Activated CD8-positive, alpha-beta memory T cell treated with anti-CD3 and anti-CD28 coated beads for 36 hours (primary cell): ENCODE measurements around the gene UROD. TPM values are rescaled to one million over a fixed set of nuclear protein-coding genes. Genes with fewer than 3 reads are reported as not detected.
"Not testable (repeated sequence)": the region's sequence is repeated elsewhere in the genome, so short reads cannot be mapped to it uniquely, and the experiment has no call there.

ENCODE experiments used
- CTCF ChIA-PET: fragments of 350-600 bp; sonication (Branson Sonifier 250); formaldehyde crosslinking; loops from one replicate; lab custom pipeline; 2021; ENCODE audit warnings: antibody characterized with exemption; lab: Charles Lee
- POLR2A ChIA-PET: fragments of 350-600 bp; sonication (Branson Sonifier 250); formaldehyde crosslinking; loops from one replicate; lab custom pipeline; 2021; ENCODE audit warnings: antibody characterized with exemption; lab: Charles Lee
- total RNA-seq, 2 experiments: library from RNA; stranded (reverse); gene quantifications; one replicate each; pipeline ENCODE4 v1.2.3, GENCODE V29; 2021

The UROD gene
- 100 to 1,000 TPM; 124 to 127 TPM for total RNA-seq

- ChIA-PET POLR2A (interaction anchor here (0.6 to 3.9 kb wide), 19 partner anchors 26 to 510 kb away, joined by 3 to 29 read pairs (median 6); partner anchors contain the start of genes EIF2B3, HPDL, MUTYH and PLK3), CTCF (interaction anchor here (0.6 to 6.1 kb wide), 11 partner anchors 26 to 329 kb away, joined by 3 to 119 read pairs (median 4); partner anchors contain the start of genes BEST4, EIF2B3, HPDL and MUTYH)
Measured at GRCh38 chr1:45011837-45012638, at the start of gene UROD. TSS of gene UROD (plus strand) at chr1:45012254. CDS start at chr1:45012266, 12 bp downstream.

- CTCF ChIA-PET: no interaction called here
- POLR2A ChIA-PET: no interaction called here
Measured at GRCh38 chr1:44962729-44963128, 49.3 kb upstream of the UROD start.

GRCh38 chr1:44964396-44964795, 47.7 kb upstream of the UROD start:
- ChIA-PET CTCF (no interaction called here), POLR2A (no interaction called here)

- POLR2A ChIA-PET: no interaction called here
Measured at GRCh38 chr1:44970317-44970716, 41.7 kb upstream of the UROD start.

GRCh38 chr1:44973645-44974044, 38.4 kb upstream of the UROD start:
- POLR2A ChIA-PET: no interaction called here
- CTCF ChIA-PET: no interaction called here

More at GRCh38 chr1:44970317-44970716, 41.7 kb upstream of the UROD start:
- CTCF ChIA-PET: no interaction called here

GRCh38 chr1:44976252-44976651, 35.8 kb upstream of the UROD start:
- CTCF ChIA-PET: no interaction called here
- POLR2A ChIA-PET: no interaction called here

GRCh38 chr1:44977372-44977771, 34.7 kb upstream of the UROD start:
- CTCF ChIA-PET, POLR2A ChIA-PET: not testable (repeated sequence)

GRCh38 chr1:44985747-44986359, 26.2 kb upstream of the UROD start:
- ChIA-PET CTCF (interaction anchor here (0.7 to 2.2 kb wide), 8 partner anchors 18 to 405 kb away, joined by 3 to 8 read pairs (median 5); partner anchors contain the start of genes BEST4, HECTD3 and UROD), POLR2A (interaction anchor here (0.6 to 2.1 kb wide), 6 partner anchors 25 to 698 kb away, joined by 3 to 19 read pairs (median 5); partner anchors contain the start of genes HECTD3, MUTYH, TOE1 and UROD)

- POLR2A ChIA-PET: no interaction called here
- CTCF ChIA-PET: no interaction called here
Measured at GRCh38 chr1:44988531-44989156, 23.4 kb upstream of the UROD start.

GRCh38 chr1:44994309-44994898, 17.6 kb upstream of the UROD start:
- ChIA-PET POLR2A (no interaction called here), CTCF (interaction anchor here (0.5 kb wide), 1 partner anchor 498 kb away, joined by 4 read pairs; no protein-coding TSS in a partner anchor)

GRCh38 chr1:44995467-44996238, 16.4 kb upstream of the UROD start:
- CTCF ChIA-PET: no interaction called here
- POLR2A ChIA-PET: no interaction called here

- POLR2A ChIA-PET: interaction anchor here (1.0 kb wide), 1 partner anchor 199 kb away, joined by 4 read pairs; the partner anchor contains the start of gene PLK3
- CTCF ChIA-PET: interaction anchor here (0.7 kb wide), 1 partner anchor 84 kb away, joined by 3 read pairs; no protein-coding TSS in a partner anchor
Measured at GRCh38 chr1:44999232-44999631, 12.8 kb upstream of the UROD start.

- ChIA-PET POLR2A (no interaction called here), CTCF (no interaction called here)
Measured at GRCh38 chr1:45001011-45001481, 11.0 kb upstream of the UROD start.

GRCh38 chr1:45001576-45001975, 10.5 kb upstream of the UROD start:
- POLR2A ChIA-PET: not testable (repeated sequence)
- CTCF ChIA-PET: interaction anchor here (0.6 kb wide), 1 partner anchor 638 kb away, joined by 5 read pairs; no protein-coding TSS in a partner anchor

GRCh38 chr1:45002650-45003645, 9.1 kb upstream of the UROD start:
- POLR2A ChIA-PET: no interaction called here
- CTCF ChIA-PET: interaction anchor here (1.2 kb wide), 1 partner anchor 17 kb away, joined by 3 read pairs; the partner anchor contains the start of gene EIF2B3

- POLR2A ChIA-PET: no interaction called here
- CTCF ChIA-PET: interaction anchor here (1.2 kb wide), 1 partner anchor 18 kb away, joined by 3 read pairs; the partner anchor contains the start of gene EIF2B3
Measured at GRCh38 chr1:45003741-45004140, 8.3 kb upstream of the UROD start.
